ENCODE measurements around the gene EPB41L1.

DNA sequence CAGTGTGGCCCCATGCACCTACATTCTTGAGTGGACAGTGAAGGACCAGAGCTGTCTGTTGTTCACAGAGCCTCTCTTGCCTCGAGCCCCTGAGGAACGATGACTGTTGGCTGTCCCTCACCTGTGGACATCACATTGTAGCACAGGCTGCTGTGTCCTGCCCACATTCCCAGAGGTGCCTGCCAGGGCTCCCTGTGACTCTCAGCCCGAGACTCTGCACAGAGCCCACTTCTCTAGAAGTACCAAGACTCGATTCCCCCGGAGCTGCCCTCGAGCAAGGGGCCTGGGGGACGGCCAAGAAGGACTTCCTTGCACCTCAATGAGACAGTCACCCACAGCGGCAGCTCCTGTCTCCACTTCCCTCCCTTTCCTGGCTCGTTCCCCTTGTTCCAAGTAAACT, 123.0 kb downstream of the EPB41L1 start:
- no peak for TF ChIP-seq CTCF (IDR thresholded peaks at IDR 0.05)
- TF ChIP-seq EZH2 (IDR thresholded peaks at IDR 0.05) = no peak
